B cell (primary cell): ENCODE data around the gene PHOSPHO2. TPM values are rescaled to one million over a fixed set of nuclear protein-coding genes. Genes with fewer than 3 reads are reported as not detected.

ENCODE experiments used
- ATAC-seq: fragments of 200-7000 bp; cut with Tn5 transposase; one replicate; pipeline ENCODE4 v1.10.0; 2021; ENCODE audit warnings: low read depth, mild to moderate bottlenecking, moderate number of reproducible peaks, moderate library complexity
- CTCF ChIA-PET: fragments of 350-600 bp; sonication (Branson Sonifier 250); formaldehyde crosslinking; loops from one replicate; lab custom pipeline; 2021; ENCODE audit warnings: antibody characterized with exemption, inconsistent platforms; lab: Charles Lee
- POLR2A ChIA-PET: fragments of 350-600 bp; sonication (Branson Sonifier 250); formaldehyde crosslinking; loops from one replicate; lab custom pipeline; 2021; ENCODE audit warnings: antibody characterized with exemption; lab: Charles Lee
- DNase-seq: peaks from one replicate; pipeline ENCODE4 v3.0.0; 2013
- H2AFZ ChIP-seq: 2 replicates; pipeline ENCODE4 v1.6.1; 2012; ENCODE audit warnings: mild to moderate bottlenecking, low read depth, low read length; ENCODE audit not compliant: insufficient read depth, poor library complexity, severe bottlenecking
- H3K27ac ChIP-seq, 2 donors: 1 replicate in 1 of 2; 2 replicates in 1 of 2; pipeline ENCODE4 v1.5.1; 2012 to 2013; ENCODE audit warnings: low read length in 2 of 2, mild to moderate bottlenecking in 2 of 2, moderate library complexity in 1 of 2
- H3K27me3 ChIP-seq, 4 experiments: fragments of 200-600 bp in 1 of 4; sonication (generic) in 1 of 4; replicated peaks in 1 of 4; 1 replicate in 2 of 4; 2 replicates in 2 of 4; pipeline versions ENCODE4 v1.6.1 to v1.7.0; 2013 to 2016; ENCODE audit warnings: low read length in 3 of 4, mild to moderate bottlenecking in 2 of 4, mixed read lengths in 1 of 4, moderate library complexity in 1 of 4; ENCODE audit not compliant: insufficient read depth in 4 of 4, control insufficient read depth in 3 of 4; ENCODE audit errors: control extremely low read depth in 1 of 4
- H3K36me3 ChIP-seq, 2 experiments: replicated peaks in 1 of 2; 1 replicate in 1 of 2; 2 replicates in 1 of 2; pipeline versions ENCODE4 v1.6.1 to v1.7.1; 2013; ENCODE audit warnings: low read length in 1 of 2; ENCODE audit not compliant: insufficient read depth in 2 of 2, control insufficient read depth in 1 of 2; ENCODE audit errors: control extremely low read depth in 1 of 2, extremely low read depth in 1 of 2
- H3K4me1 ChIP-seq, 2 donors: fragments of 200-600 bp in 1 of 2; sonication (generic) in 1 of 2; 1 replicate in 1 of 2; 2 replicates in 1 of 2; pipeline versions ENCODE4 v1.5.1 to v1.6.1; 2013 to 2017; ENCODE audit warnings: low read length in 2 of 2; ENCODE audit not compliant: control insufficient read depth in 2 of 2, insufficient read depth in 2 of 2
- H3K4me2 ChIP-seq: replicated peaks from 2 replicates; pipeline ENCODE3; 2012; ENCODE audit warnings: mild to moderate bottlenecking, low read depth, low read length; ENCODE audit not compliant: poor library complexity, severe bottlenecking
- H3K4me3 ChIP-seq, 5 experiments: fragments of 200-600 bp in 1 of 5; sonication (generic) in 1 of 5; 1 replicate in 3 of 5; 2 replicates in 2 of 5; pipeline versions ENCODE4 v1.5.1 to v1.7.0; 2011 to 2016; ENCODE audit warnings: low read length in 4 of 5, mild to moderate bottlenecking in 4 of 5, low read depth in 2 of 5, control low read depth in 1 of 5, moderate library complexity in 1 of 5; ENCODE audit not compliant: insufficient read depth in 1 of 5; ENCODE audit errors: control extremely low read depth in 1 of 5, extremely low read depth in 1 of 5
- H3K79me2 ChIP-seq: fragments of 200-600 bp; sonication (generic); one replicate; pipeline ENCODE4 v1.6.0; 2016; ENCODE audit warnings: low read length; ENCODE audit not compliant: control insufficient read depth, insufficient read depth
- H3K9ac ChIP-seq: fragments of 200-600 bp; sonication (generic); 2 replicates; pipeline ENCODE4 v1.6.1; 2017; ENCODE audit warnings: mild to moderate bottlenecking, low read length, moderate library complexity
- H3K9me3 ChIP-seq, 3 donors: one replicate each; pipeline versions ENCODE4 v1.6.1 to v1.7.1; 2013; ENCODE audit warnings: low read length in 2 of 3; ENCODE audit not compliant: control insufficient read depth in 2 of 3, insufficient read depth in 1 of 3; ENCODE audit errors: control extremely low read depth in 1 of 3
- H4K20me1 ChIP-seq: 2 replicates; pipeline ENCODE4 v1.6.0; 2012; ENCODE audit warnings: mild to moderate bottlenecking, low read length; ENCODE audit not compliant: insufficient read depth, control insufficient read depth, poor library complexity, severe bottlenecking
- H3K27ac Mint-ChIP-seq: one replicate; pipeline ENCODE4 v1.8.0; 2021; ENCODE audit warnings: mixed read lengths
- H3K27me3 Mint-ChIP-seq: one replicate; pipeline ENCODE4 v1.8.0; 2021; ENCODE audit warnings: mixed read lengths
- H3K4me1 Mint-ChIP-seq: one replicate; pipeline ENCODE4 v1.8.0; 2021; ENCODE audit warnings: mixed read lengths
- H3K4me3 Mint-ChIP-seq: one replicate; pipeline ENCODE4 v1.8.0; 2021; ENCODE audit warnings: mixed read lengths
- H3K9me3 Mint-ChIP-seq: one replicate; pipeline ENCODE4 v1.8.0; 2022; ENCODE audit warnings: mixed read lengths; ENCODE audit not compliant: insufficient read depth
- CTCF ChIP-seq: fragments of 200-600 bp; IDR thresholded peaks from one replicate; pipeline ENCODE4 v1.8.0; 2022; ENCODE audit warnings: antibody characterized with exemption, mild to moderate bottlenecking
- EZH2 ChIP-seq: IDR thresholded peaks from 2 replicates; pipeline ENCODE4 v1.6.1; 2012; ENCODE audit warnings: borderline replicate concordance, low read depth, mild to moderate bottlenecking, moderate library complexity, low read length; ENCODE audit not compliant: insufficient read depth, poor library complexity, severe bottlenecking
- WGBS: methylation state at CpG from one replicate; pipeline ENCODE4 v1.1.5; 2013; ENCODE audit warnings: missing lambda C conversion rate; ENCODE audit not compliant: insufficient coverage; 5-methylcytosine and 5-hydroxymethylcytosine counted together
- intact Hi-C: fragments of 100-400 bp; cut with micrococcal nuclease; formaldehyde crosslinking; loops from one replicate; pipeline ENCODE4 v1.10.0; 2022
- polyA plus RNA-seq: library from polyadenylated mRNA; depleted of rRNA; stranded (reverse); fragments of >200 nt; gene quantifications from 2 replicates; pipeline ENCODE4 v1.2.3, GENCODE V29; 2012
- total RNA-seq, 2 donors: library from RNA; stranded (reverse); fragments of 120-200 nt in 1 of 2; gene quantifications; 1 replicate in 1 of 2; 2 replicates in 1 of 2; pipeline versions ENCODE4 v1.2.3 to v1.2.4, GENCODE V29; 2013 to 2022

PHOSPHO2 gene
- total and polyA plus RNA-seq, 2 donors (not counting 1 experiment from before 2014, with no cell fraction given), result 1.5 to 8.4 TPM

GRCh38 chr2:169711751-169712509, 17.7 kb downstream of the PHOSPHO2 start:
- H3K4me1 ChIP-seq, result no peaks in the 10 kb centered on the region
- H3K4me3 Mint-ChIP-seq, result no peak overlapping the region
- no peak for ATAC-seq
- H4K20me1 ChIP-seq, result no peaks in the 10 kb centered on the region
- TF ChIP-seq CTCF (no peak), EZH2 (no peak)
- no peak overlapping the region for H2AFZ ChIP-seq
- H3K9me3 Mint-ChIP-seq, result peaks cover 7% of the 10 kb centered on the region
- H3K27ac Mint-ChIP-seq, result no peak overlapping the region
- no peaks in the 10 kb centered on the region for H3K4me1 Mint-ChIP-seq
- ChIA-PET CTCF (no interaction called here), POLR2A (no interaction called here)
- H3K9me3 ChIP-seq, result peaks cover 0 to 20% (median 9%) of the 10 kb centered on the region in 3 donors
- no peak for DNase-seq
- H3K4me2 ChIP-seq, result no peak overlapping the region
- no peaks in the 10 kb centered on the region for H3K27me3 Mint-ChIP-seq
- no peak overlapping the region for H3K27ac ChIP-seq
- intact Hi-C loops, result no loop called here
- no peak overlapping the region for H3K9ac ChIP-seq
- WGBS, result 96% methylated on average over 3 of the region's 7 CpGs
- no peaks in the 10 kb centered on the region for H3K27me3 ChIP-seq
- no peak overlapping the region for H3K4me3 ChIP-seq
- no peaks in the 10 kb centered on the region for H3K79me2 ChIP-seq
- H3K36me3 ChIP-seq, result no peaks in the 10 kb centered on the region

DNA sequence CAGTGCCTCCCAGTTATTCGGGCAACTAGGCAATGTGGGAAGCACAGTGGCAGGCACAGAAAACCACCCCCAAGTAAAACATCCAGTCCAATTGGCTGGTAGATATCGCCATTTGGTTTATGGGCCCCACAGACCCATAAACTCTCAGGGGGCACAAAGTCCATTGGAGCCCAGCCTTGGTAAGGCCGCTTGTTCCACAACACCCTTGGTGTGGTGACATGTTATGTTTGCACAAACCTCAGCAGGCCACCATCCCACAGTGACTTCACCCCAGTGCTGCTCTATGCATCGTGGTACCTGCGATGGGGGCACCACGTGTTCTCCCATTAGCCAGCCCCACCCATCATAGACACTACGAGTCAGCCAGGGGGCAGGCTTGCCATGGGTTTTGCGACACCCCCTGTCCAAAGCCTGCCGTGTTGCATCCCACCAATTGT, 18.5 kb downstream of the PHOSPHO2 start:
- ChIA-PET CTCF (no interaction called here), POLR2A (no interaction called here)
- Mint-ChIP-seq H3K27me3 (no peaks in the 10 kb centered on the region), H3K27ac (no peak overlapping the region), H3K4me1 (no peaks in the 10 kb centered on the region), H3K4me3 (no peak overlapping the region), H3K9me3 (peaks cover 7% of the 10 kb centered on the region)
- Histone ChIP-seq H3K9ac (no peak overlapping the region), H3K27ac (no peak overlapping the region), H3K27me3 (no peaks in the 10 kb centered on the region), H2AFZ (no peak overlapping the region), H3K79me2 (no peaks in the 10 kb centered on the region), H3K9me3 (peaks cover 0 to 19% (median 9%) of the 10 kb centered on the region in 3 donors), H3K4me2 (no peak overlapping the region), H3K4me3 (no peak overlapping the region), H3K4me1 (no peaks in the 10 kb centered on the region), H4K20me1 (no peaks in the 10 kb centered on the region), H3K36me3 (no peaks in the 10 kb centered on the region)
- ATAC-seq (no peak), DNase-seq (no peak)
- intact Hi-C loops, result no loop called here
- WGBS, result 100% methylated on average over 8 of the region's 9 CpGs
- TF ChIP-seq EZH2 (no peak), CTCF (no peak)
